WERI-Rb-1 (cell line): Measurements from ENCODE around the gene ZNF766.
"Not testable (repeated sequence)": the region's sequence is repeated elsewhere in the genome, so short reads cannot be mapped to it uniquely, and the experiment has no call there.

Experiments
- DNase-seq: peaks from one replicate; pipeline ENCODE4 v3.0.0-alpha.2; 2020
- H3K27ac ChIP-seq: fragments of 250-450 bp; sonication (Bioruptor Pico); 2 replicates; pipeline ENCODE4 v1.5.1; 2020; ENCODE audit warnings: mild to moderate bottlenecking, moderate library complexity
- H3K27me3 ChIP-seq: fragments of 250-450 bp; sonication (Bioruptor Pico); 2 replicates; pipeline ENCODE4 v1.5.1; 2021; ENCODE audit warnings: mild to moderate bottlenecking, low read depth, moderate library complexity; ENCODE audit not compliant: insufficient read depth, severe bottlenecking
- H3K36me3 ChIP-seq: fragments of 250-450 bp; sonication (Bioruptor Pico); 2 replicates; pipeline ENCODE4 v1.5.1; 2020; ENCODE audit warnings: mild to moderate bottlenecking, moderate library complexity
- H3K4me3 ChIP-seq: 2 replicates; pipeline ENCODE4 v1.5.1; 2011; ENCODE audit warnings: low read depth, mild to moderate bottlenecking, control low read depth, low read length
- H3K9me3 ChIP-seq: fragments of 250-450 bp; sonication (Bioruptor Pico); 2 replicates; pipeline ENCODE4 v1.5.1; 2021; ENCODE audit warnings: mild to moderate bottlenecking, moderate library complexity; ENCODE audit not compliant: severe bottlenecking
- CTCF ChIP-seq: IDR thresholded peaks from 2 replicates; pipeline ENCODE4 v1.5.1; 2011; ENCODE audit warnings: low read depth, mild to moderate bottlenecking, control low read depth, inconsistent platforms, low read length

The ZNF766 gene

GRCh38 chr19:52248241-52248640 lies 21.1 kb upstream of the ZNF766 start:
- Histone ChIP-seq H3K4me3 (no peak overlapping the region), H3K27ac (no peak overlapping the region), H3K9me3 (peaks cover 2% of the 10 kb centered on the region), H3K36me3 (no peaks in the 10 kb centered on the region), H3K27me3 (no peaks in the 10 kb centered on the region)
- DNase-seq, result peak; percentile 77
- peak; percentile 39; the same call in 1 of the 2 replicates for TF ChIP-seq CTCF

GRCh38 chr19:52258426-52258825 lies 11.0 kb upstream of the ZNF766 start:
- H3K27ac ChIP-seq, result no peak overlapping the region
- no peak for TF ChIP-seq CTCF

GRCh38 chr19:52265556-52265955 lies 3.8 kb upstream of the ZNF766 start:
- DNase-seq, H3K4me3 ChIP-seq, H3K27ac ChIP-seq, H3K9me3 ChIP-seq, H3K36me3 ChIP-seq, H3K27me3 ChIP-seq: not testable (repeated sequence)

More at GRCh38 chr19:52258426-52258825, 11.0 kb upstream of the ZNF766 start:
- Histone ChIP-seq H3K9me3 (peaks cover 2% of the 10 kb centered on the region), H3K4me3 (no peak overlapping the region), H3K36me3 (no peaks in the 10 kb centered on the region), H3K27me3 (no peaks in the 10 kb centered on the region)
- DNase-seq, result no peak

- peaks cover 34% of the 10 kb centered on the region for H3K36me3 ChIP-seq
- DNase-seq, result no peak
- peak overlapping the region; percentile 97 for H3K27ac ChIP-seq
- TF ChIP-seq CTCF, result no peak
- peak overlapping the region; percentile 91 for H3K4me3 ChIP-seq
- H3K27me3 ChIP-seq, result no peaks in the 10 kb centered on the region
- peaks cover 2% of the 10 kb centered on the region for H3K9me3 ChIP-seq
Observed at GRCh38 chr19:52270266-52270885, 989 bp downstream of the ZNF766 start.

GRCh38 chr19:52273301-52273700 lies 3.9 kb downstream of the ZNF766 start:
- no peak for TF ChIP-seq CTCF
- no peak for DNase-seq
- Histone ChIP-seq H3K9me3 (no peaks in the 10 kb centered on the region), H3K27me3 (no peaks in the 10 kb centered on the region), H3K4me3 (no peak overlapping the region), H3K27ac (no peak overlapping the region), H3K36me3 (peaks cover 38% of the 10 kb centered on the region)

GRCh38 chr19:52274191-52274590 lies 4.8 kb downstream of the ZNF766 start:
- no peaks in the 10 kb centered on the region for H3K9me3 ChIP-seq
- no peak for DNase-seq
- H3K27ac ChIP-seq, result no peak overlapping the region
- H3K27me3 ChIP-seq, result no peaks in the 10 kb centered on the region
- TF ChIP-seq CTCF, result no peak
- no peak overlapping the region for H3K4me3 ChIP-seq
- H3K36me3 ChIP-seq, result peaks cover 42% of the 10 kb centered on the region
